Mesendoderm (in vitro differentiated cells): ENCODE results near the gene SLC45A3.

Source experiments
- DNase-seq: peaks from one replicate; pipeline ENCODE4 v3.0.0; 2013
- H2AK5ac ChIP-seq: 2 replicates; pipeline ENCODE4 v1.6.1; 2013; ENCODE audit warnings: low read length, inconsistent platforms
- H2BK120ac ChIP-seq: 2 replicates; pipeline ENCODE4 v1.6.1; 2013; ENCODE audit warnings: low read depth, mild to moderate bottlenecking, low read length, moderate library complexity, mixed read lengths
- H2BK15ac ChIP-seq: replicated peaks from 2 replicates; pipeline ENCODE4 v1.6.1; 2013; ENCODE audit warnings: low read depth, mild to moderate bottlenecking, moderate library complexity
- H2BK5ac ChIP-seq: 2 replicates; pipeline ENCODE4 v1.6.1; 2013; ENCODE audit warnings: low read length, inconsistent platforms
- H3K18ac ChIP-seq: 2 replicates; pipeline ENCODE4 v1.6.1; 2013; ENCODE audit warnings: mild to moderate bottlenecking, low read length, mixed read lengths
- H3K23ac ChIP-seq: one replicate; pipeline ENCODE4 v1.6.1; 2013; ENCODE audit warnings: low read length
- H3K27ac ChIP-seq: 2 replicates; pipeline ENCODE4 v1.5.1; 2013; ENCODE audit warnings: low read depth, mild to moderate bottlenecking, inconsistent platforms, low read length, moderate library complexity
- H3K27me3 ChIP-seq: 2 replicates; pipeline ENCODE4 v1.6.1; 2013; ENCODE audit warnings: low read length, control low read depth, mild to moderate bottlenecking, inconsistent platforms; ENCODE audit not compliant: insufficient read depth, poor library complexity
- H3K36me3 ChIP-seq: 2 replicates; pipeline ENCODE4 v1.6.1; 2013; ENCODE audit warnings: low read length, inconsistent platforms; ENCODE audit not compliant: control insufficient read depth, insufficient read depth
- H3K4ac ChIP-seq: one replicate; pipeline ENCODE4 v1.6.1; 2013; ENCODE audit warnings: low read depth, mild to moderate bottlenecking, low read length, moderate library complexity
- H3K4me1 ChIP-seq: 2 replicates; pipeline ENCODE4 v1.6.1; 2013; ENCODE audit warnings: low read depth, low read length, inconsistent platforms; ENCODE audit not compliant: control insufficient read depth
- H3K4me2 ChIP-seq: 2 replicates; pipeline ENCODE4 v1.6.1; 2013; ENCODE audit warnings: low read length
- H3K4me3 ChIP-seq: 2 replicates; pipeline ENCODE4 v1.5.1; 2013; ENCODE audit warnings: mild to moderate bottlenecking, low read length
- H3K56ac ChIP-seq: one replicate; pipeline ENCODE4 v1.6.1; 2013; ENCODE audit warnings: low read length
- H3K79me1 ChIP-seq: 2 replicates; pipeline ENCODE4 v1.6.1; 2013; ENCODE audit warnings: low read length, inconsistent platforms
- H3K79me2 ChIP-seq: 2 replicates; pipeline ENCODE4 v1.6.1; 2013; ENCODE audit warnings: mild to moderate bottlenecking, low read length; ENCODE audit not compliant: control insufficient read depth, insufficient read depth
- H3K9ac ChIP-seq: 2 replicates; pipeline ENCODE4 v1.6.1; 2013; ENCODE audit warnings: low read length, inconsistent platforms
- H4K5ac ChIP-seq: one replicate; pipeline ENCODE4 v1.6.1; 2013; ENCODE audit warnings: low read length
- H4K8ac ChIP-seq: one replicate; pipeline ENCODE4 v1.6.1; 2013; ENCODE audit warnings: low read depth, mild to moderate bottlenecking, control low read depth, low read length, moderate library complexity
- WGBS: extraction: QIAGEN DNeasy Blood & Tissue Kit; methylation state at CpG from one replicate; pipeline ENCODE4 v1.1.7; 2013; ENCODE audit warnings: low lambda C conversion rate, missing lambda C conversion rate; ENCODE audit not compliant: insufficient coverage; ENCODE audit errors: extremely low coverage; 5-methylcytosine and 5-hydroxymethylcytosine counted together

SLC45A3 gene

DNA sequence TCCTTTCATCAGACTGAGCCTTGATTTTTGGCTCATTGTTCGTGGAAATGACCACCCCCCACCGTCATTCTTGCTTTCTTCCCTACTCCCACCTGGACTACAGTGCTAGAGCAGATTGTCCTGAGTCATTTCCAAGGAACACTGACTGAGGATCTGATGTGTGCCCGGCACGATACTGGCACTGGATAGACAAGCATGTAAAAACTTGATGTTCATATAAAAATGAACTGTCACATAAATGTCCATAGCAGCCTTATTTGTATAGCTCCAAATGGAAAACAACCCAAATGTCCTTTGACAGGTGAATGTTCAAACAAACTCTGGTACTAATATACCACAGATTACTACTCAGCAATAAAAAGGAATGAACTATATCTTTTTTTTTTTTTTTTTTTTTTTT lies 18.6 kb upstream of the SLC45A3 start:
- no peak overlapping the region for H2BK5ac ChIP-seq
- no peak overlapping the region for H3K56ac ChIP-seq
- no peak overlapping the region for H3K27ac ChIP-seq
- H3K23ac ChIP-seq = no peak overlapping the region
- no peaks in the 10 kb centered on the region for H3K27me3 ChIP-seq
- H4K8ac ChIP-seq = no peak overlapping the region
- H3K9ac ChIP-seq = no peak overlapping the region
- H3K79me1 ChIP-seq = no peaks in the 10 kb centered on the region
- H2BK15ac ChIP-seq = no peak overlapping the region
- H2AK5ac ChIP-seq = no peak overlapping the region
- H3K18ac ChIP-seq = no peak overlapping the region
- peaks cover 6% of the 10 kb centered on the region for H3K4me1 ChIP-seq
- H3K4me2 ChIP-seq = no peak overlapping the region
- no peaks in the 10 kb centered on the region for H3K79me2 ChIP-seq
- H3K4ac ChIP-seq = no peak overlapping the region
- H3K4me3 ChIP-seq = no peak overlapping the region
- no CpG with 5 or more reads among the region's 4 CpGs for WGBS
- no peak for DNase-seq
- H2BK120ac ChIP-seq = no peak overlapping the region
- no peak overlapping the region for H4K5ac ChIP-seq
- no peaks in the 10 kb centered on the region for H3K36me3 ChIP-seq

- H3K23ac ChIP-seq = peak overlapping the region; percentile 45
These were observed 13.2 kb upstream of the SLC45A3 start for GRCh38 chr1:205693421-205693991.

GRCh38 chr1:205692423-205692822 lies 12.1 kb upstream of the SLC45A3 start:
- Histone ChIP-seq H2BK15ac (no peak overlapping the region), H4K8ac (no peak overlapping the region), H3K4me3 (no peak overlapping the region), H3K4me2 (no peak overlapping the region), H2AK5ac (no peak overlapping the region), H3K18ac (no peak overlapping the region), H3K4me1 (peaks cover 12% of the 10 kb centered on the region), H3K79me1 (no peaks in the 10 kb centered on the region), H2BK120ac (no peak overlapping the region), H3K4ac (no peak overlapping the region), H3K23ac (no peak overlapping the region), H4K5ac (no peak overlapping the region), H3K27ac (no peak overlapping the region), H3K27me3 (no peaks in the 10 kb centered on the region), H3K9ac (no peak overlapping the region), H3K36me3 (no peaks in the 10 kb centered on the region), H2BK5ac (no peak overlapping the region), H3K56ac (no peak overlapping the region), H3K79me2 (no peaks in the 10 kb centered on the region)
- DNase-seq = no peak
- no CpG with 5 or more reads among the region's 6 CpGs for WGBS

More at GRCh38 chr1:205693421-205693991, 13.2 kb upstream of the SLC45A3 start:
- H4K8ac ChIP-seq = no peak overlapping the region
- no peak overlapping the region for H3K4me2 ChIP-seq
- H3K4me3 ChIP-seq = no peak overlapping the region
- no peak overlapping the region for H2AK5ac ChIP-seq
- no peaks in the 10 kb centered on the region for H3K27me3 ChIP-seq
- H4K5ac ChIP-seq = no peak overlapping the region
- no CpG with 5 or more reads among the region's 12 CpGs for WGBS
- H2BK15ac ChIP-seq = no peak overlapping the region
- no peak overlapping the region for H2BK120ac ChIP-seq
- H3K56ac ChIP-seq = peak overlapping the region; percentile 34
- DNase-seq = no peak
- H3K27ac ChIP-seq = no peak overlapping the region
- H3K9ac ChIP-seq = no peak overlapping the region
- peaks cover 3% of the 10 kb centered on the region for H3K4me1 ChIP-seq
- no peak overlapping the region for H3K4ac ChIP-seq
- H3K18ac ChIP-seq = peak overlapping the region; percentile 7
- no peaks in the 10 kb centered on the region for H3K79me2 ChIP-seq
- no peak overlapping the region for H2BK5ac ChIP-seq
- H3K36me3 ChIP-seq = no peaks in the 10 kb centered on the region
- H3K79me1 ChIP-seq = no peaks in the 10 kb centered on the region

- no peak overlapping the region for H2BK5ac ChIP-seq
- H3K9ac ChIP-seq = no peak overlapping the region
- H3K27ac ChIP-seq = no peak overlapping the region
- H4K5ac ChIP-seq = no peak overlapping the region
- H3K18ac ChIP-seq = no peak overlapping the region
- H3K4me3 ChIP-seq = no peak overlapping the region
- no peak overlapping the region for H2BK120ac ChIP-seq
- no peak overlapping the region for H2BK15ac ChIP-seq
- H2AK5ac ChIP-seq = no peak overlapping the region
- H3K79me1 ChIP-seq = no peaks in the 10 kb centered on the region
- H3K4me2 ChIP-seq = no peak overlapping the region
- H4K8ac ChIP-seq = no peak overlapping the region
- H3K56ac ChIP-seq = no peak overlapping the region
- no peak overlapping the region for H3K23ac ChIP-seq
- DNase-seq = no peak
- no peaks in the 10 kb centered on the region for H3K79me2 ChIP-seq
- WGBS = no CpG with 5 or more reads among the region's 8 CpGs
- no peaks in the 10 kb centered on the region for H3K27me3 ChIP-seq
- H3K4me1 ChIP-seq = peaks cover 12% of the 10 kb centered on the region
- H3K4ac ChIP-seq = no peak overlapping the region
- H3K36me3 ChIP-seq = no peaks in the 10 kb centered on the region
These were observed 9.9 kb upstream of the SLC45A3 start for GRCh38 chr1:205690122-205690756.

DNA sequence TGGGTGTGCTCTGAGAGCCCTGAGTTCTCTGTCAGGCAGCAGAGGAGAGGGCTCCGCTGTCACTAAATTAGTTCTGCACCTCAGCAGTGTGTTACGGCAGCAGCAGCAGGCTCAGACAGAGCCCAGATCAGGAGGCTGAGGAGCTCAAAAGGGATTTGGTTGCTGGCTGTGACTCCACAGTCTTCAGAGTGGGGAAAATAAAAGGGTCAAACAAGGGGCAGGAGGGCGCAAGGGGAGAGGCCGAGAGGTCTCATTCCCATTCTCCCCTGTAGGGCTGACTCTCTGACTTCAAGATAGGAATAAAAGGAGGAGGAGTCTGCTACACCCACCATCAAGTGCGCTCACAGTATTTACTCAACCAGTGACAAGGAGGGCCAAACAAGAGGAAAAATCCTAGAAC lies 9.2 kb upstream of the SLC45A3 start:
- Histone ChIP-seq H3K27ac (no peak overlapping the region), H3K9ac (no peak overlapping the region), H3K36me3 (no peaks in the 10 kb centered on the region), H3K79me2 (no peaks in the 10 kb centered on the region), H2BK5ac (no peak overlapping the region), H4K8ac (no peak overlapping the region), H3K4me2 (no peak overlapping the region), H3K23ac (no peak overlapping the region), H3K4me1 (peaks cover 12% of the 10 kb centered on the region), H3K79me1 (no peaks in the 10 kb centered on the region), H3K18ac (no peak overlapping the region), H3K56ac (no peak overlapping the region), H3K4me3 (no peak overlapping the region), H2BK120ac (no peak overlapping the region), H2BK15ac (no peak overlapping the region), H3K27me3 (no peaks in the 10 kb centered on the region), H3K4ac (no peak overlapping the region), H4K5ac (no peak overlapping the region), H2AK5ac (no peak overlapping the region)
- DNase-seq = no peak
- no CpG with 5 or more reads among the region's 5 CpGs for WGBS
